ENCODE data around the gene TRAF2. TPM values are rescaled to one million over a fixed set of nuclear protein-coding genes. Genes with fewer than 3 reads are reported as not detected.

TRAF2 gene
- polyA plus RNA-seq, 3 donors, result 1.6 to 6.1 (median 2.0) TPM

GRCh38 chr9:136937186-136938001 is 51.1 kb downstream of the TRAF2 start:
- intact Hi-C loops (cut with micrococcal nuclease), result no loop called here
- Histone ChIP-seq H3K79me2 (ENCODE audit: insufficient read depth, low read length) (peaks cover 3% of the 10 kb centered on the region), H3K4me1 (ENCODE audit: control insufficient read depth in 1 of 2, insufficient read depth in 2 of 2, low read length in 2 of 2) (peaks cover 15 to 16% of the 10 kb centered on the region in 2 donors), H3K36me3 (replicated peaks in 1 of 2; ENCODE audit: control insufficient read depth in 1 of 2, insufficient read depth in 2 of 2, low read length in 2 of 2) (peaks cover 32 to 40% of the 10 kb centered on the region in 2 donors), H4K20me1 (ENCODE audit: insufficient read depth, low read length) (peaks cover 33% of the 10 kb centered on the region), H3K27me3 (ENCODE audit: control insufficient read depth in 2 of 2, insufficient read depth in 2 of 2, low read length in 2 of 2) (no peaks in the 10 kb centered on the region), H2AFZ (ENCODE audit: insufficient read depth, low read depth, low read length, poor library complexity, severe bottlenecking) (no peak overlapping the region), H3K27ac (ENCODE audit: low read depth in 1 of 2, low read length in 2 of 2) (no peak overlapping the region), H3K4me3 (replicated peaks in 1 of 3; ENCODE audit: low read depth in 2 of 3, low read length in 3 of 3) (no peak overlapping the region), H3K4me2 (replicated peaks; ENCODE audit: extremely low read depth, low read length, poor library complexity, severe bottlenecking) (no peak overlapping the region), H3K9me3 (replicated peaks in 1 of 2; ENCODE audit: control insufficient read depth in 1 of 2, insufficient read depth in 1 of 2, low read length in 2 of 2) (no peaks in the 10 kb centered on the region), H3K9ac (ENCODE audit: insufficient read depth, low read length, poor library complexity, severe bottlenecking) (no peak overlapping the region)
- H3K27me3 Mint-ChIP-seq (ENCODE audit: low read depth in 3 of 3), result no peaks in the 10 kb centered on the region
- H3K36me3 Mint-ChIP-seq, result peaks cover 23 to 38% of the 10 kb centered on the region in 2 donors
- peaks cover 0 to 3% (median 0%) of the 10 kb centered on the region in 7 donors for H3K9me3 Mint-ChIP-seq
- no peak for TF ChIP-seq CTCF (IDR thresholded peaks at IDR 0.05)
- DNase-seq, result no peak
- no peak overlapping the region for H3K4me3 Mint-ChIP-seq
- H3K27ac Mint-ChIP-seq, result peak overlapping the region in 1 of 7 donors; percentile 57
- 90% methylated on average over 15 of the region's 15 CpGs for WGBS (ENCODE audit: insufficient coverage)
- peaks cover 28% of the 10 kb centered on the region for H3K4me1 Mint-ChIP-seq

GRCh38 chr9:136939431-136939995 is 53.2 kb downstream of the TRAF2 start:
- H2AFZ ChIP-seq (ENCODE audit: insufficient read depth, low read depth, low read length, poor library complexity, severe bottlenecking), result no peak overlapping the region
- Mint-ChIP-seq H3K4me3 (no peak overlapping the region), H3K27ac (peak overlapping the region in 1 of 7 donors; percentile 72), H3K36me3 (peaks cover 26 to 47% of the 10 kb centered on the region in 2 donors), H3K4me1 (peaks cover 24% of the 10 kb centered on the region), H3K27me3 (ENCODE audit: low read depth in 3 of 3) (no peaks in the 10 kb centered on the region), H3K9me3 (peaks cover 0 to 3% (median 0%) of the 10 kb centered on the region in 7 donors)
- no peak for TF ChIP-seq CTCF (IDR thresholded peaks at IDR 0.05)
- peaks cover 23 to 30% of the 10 kb centered on the region in 2 donors for H3K4me1 ChIP-seq (ENCODE audit: control insufficient read depth in 1 of 2, insufficient read depth in 2 of 2, low read length in 2 of 2)
- peaks cover 49% of the 10 kb centered on the region for H4K20me1 ChIP-seq (ENCODE audit: insufficient read depth, low read length)
- no peak overlapping the region for H3K4me2 ChIP-seq (replicated peaks; ENCODE audit: extremely low read depth, low read length, poor library complexity, severe bottlenecking)
- intact Hi-C loops (cut with micrococcal nuclease), result no loop called here
- H3K9ac ChIP-seq (ENCODE audit: insufficient read depth, low read length, poor library complexity, severe bottlenecking), result no peak overlapping the region
- H3K4me3 ChIP-seq (replicated peaks in 1 of 3; ENCODE audit: low read depth in 2 of 3, low read length in 3 of 3), result no peak overlapping the region
- DNase-seq, result no peak
- no peak overlapping the region for H3K27ac ChIP-seq (ENCODE audit: low read depth in 1 of 2, low read length in 2 of 2)
- peaks cover 39 to 48% of the 10 kb centered on the region in 2 donors for H3K36me3 ChIP-seq (replicated peaks in 1 of 2; ENCODE audit: control insufficient read depth in 1 of 2, insufficient read depth in 2 of 2, low read length in 2 of 2)
- peaks cover 20% of the 10 kb centered on the region for H3K79me2 ChIP-seq (ENCODE audit: insufficient read depth, low read length)
- no peaks in the 10 kb centered on the region for H3K27me3 ChIP-seq (ENCODE audit: control insufficient read depth in 2 of 2, insufficient read depth in 2 of 2, low read length in 2 of 2)
- 97% methylated on average over 28 of the region's 28 CpGs for WGBS (ENCODE audit: insufficient coverage)
- H3K9me3 ChIP-seq (replicated peaks in 1 of 2; ENCODE audit: control insufficient read depth in 1 of 2, insufficient read depth in 1 of 2, low read length in 2 of 2), result no peaks in the 10 kb centered on the region
